Activated T-cell treated with anti-CD3 and anti-CD28 coated beads, Interleukin-2, amount 50 U/mL, for 24 hours (primary cell): ENCODE data around the gene GALNT10.

Source experiments
- DNase-seq: peaks from one replicate; pipeline ENCODE4 v3.0.0-alpha.2; 2020
- H3K27ac Mint-ChIP-seq: 2 replicates; pipeline ENCODE4 v1.8.0; 2020; ENCODE audit warnings: mild to moderate bottlenecking, mixed read lengths
- H3K27me3 Mint-ChIP-seq: 2 replicates; pipeline ENCODE4 v1.8.0; 2020; ENCODE audit warnings: mixed read lengths
- H3K36me3 Mint-ChIP-seq: 2 replicates; pipeline ENCODE4 v1.8.0; 2020; ENCODE audit warnings: low read depth, mixed read lengths
- H3K4me1 Mint-ChIP-seq: 2 replicates; pipeline ENCODE4 v1.8.0; 2020; ENCODE audit warnings: low read depth, mixed read lengths
- H3K4me3 Mint-ChIP-seq: 2 replicates; pipeline ENCODE4 v1.8.0; 2020; ENCODE audit warnings: mild to moderate bottlenecking, moderate library complexity, mixed read lengths
- H3K9me3 Mint-ChIP-seq: 2 replicates; pipeline ENCODE4 v1.8.0; 2020; ENCODE audit warnings: mixed read lengths

Gene GALNT10

GRCh38 chr5:154244476-154244875, 53.9 kb downstream of the GALNT10 start:
- H3K27ac Mint-ChIP-seq: no peak overlapping the region
- peaks cover 5% of the 10 kb centered on the region for H3K36me3 Mint-ChIP-seq
- peaks cover 18% of the 10 kb centered on the region for H3K4me1 Mint-ChIP-seq
- H3K27me3 Mint-ChIP-seq: no peaks in the 10 kb centered on the region
- no peak for DNase-seq
- no peaks in the 10 kb centered on the region for H3K9me3 Mint-ChIP-seq
- no peak overlapping the region for H3K4me3 Mint-ChIP-seq

- no peak for DNase-seq
- peaks cover 9% of the 10 kb centered on the region for H3K9me3 Mint-ChIP-seq
These were observed 58.2 kb downstream of the GALNT10 start for GRCh38 chr5:154248691-154249090.

GRCh38 chr5:154249826-154250225, 59.3 kb downstream of the GALNT10 start:
- Mint-ChIP-seq H3K36me3 (peaks cover 42% of the 10 kb centered on the region), H3K9me3 (peaks cover 9% of the 10 kb centered on the region), H3K27me3 (no peaks in the 10 kb centered on the region)

More at GRCh38 chr5:154248691-154249090, 58.2 kb downstream of the GALNT10 start:
- Mint-ChIP-seq H3K27ac (no peak overlapping the region), H3K36me3 (peaks cover 31% of the 10 kb centered on the region), H3K27me3 (no peaks in the 10 kb centered on the region), H3K4me1 (peaks cover 7% of the 10 kb centered on the region), H3K4me3 (no peak overlapping the region)

GRCh38 chr5:154251529-154251928, 61.0 kb downstream of the GALNT10 start:
- Mint-ChIP-seq H3K4me3 (no peak overlapping the region), H3K36me3 (peaks cover 50% of the 10 kb centered on the region), H3K4me1 (peaks cover 6% of the 10 kb centered on the region), H3K27me3 (no peaks in the 10 kb centered on the region), H3K27ac (no peak overlapping the region), H3K9me3 (peaks cover 9% of the 10 kb centered on the region)
- DNase-seq: no peak

More at GRCh38 chr5:154249826-154250225, 59.3 kb downstream of the GALNT10 start:
- H3K27ac Mint-ChIP-seq: no peak overlapping the region
- no peak for DNase-seq
- peaks cover 4% of the 10 kb centered on the region for H3K4me1 Mint-ChIP-seq
- no peak overlapping the region for H3K4me3 Mint-ChIP-seq

- no peak for DNase-seq
- Mint-ChIP-seq H3K9me3 (peaks cover 9% of the 10 kb centered on the region), H3K27me3 (no peaks in the 10 kb centered on the region), H3K36me3 (peaks cover 60% of the 10 kb centered on the region), H3K4me1 (peaks cover 12% of the 10 kb centered on the region), H3K4me3 (no peak overlapping the region), H3K27ac (no peak overlapping the region)
These were observed 63.3 kb downstream of the GALNT10 start for GRCh38 chr5:154253807-154254206.

- peaks cover 60% of the 10 kb centered on the region for H3K36me3 Mint-ChIP-seq
- H3K27ac Mint-ChIP-seq: peak overlapping the region; percentile 3
- H3K9me3 Mint-ChIP-seq: peaks cover 9% of the 10 kb centered on the region
- H3K4me1 Mint-ChIP-seq: peaks cover 15% of the 10 kb centered on the region
- DNase-seq: no peak
- H3K27me3 Mint-ChIP-seq: no peaks in the 10 kb centered on the region
- no peak overlapping the region for H3K4me3 Mint-ChIP-seq
These were observed 64.4 kb downstream of the GALNT10 start for GRCh38 chr5:154254896-154255295.

- H3K36me3 Mint-ChIP-seq: peaks cover 52% of the 10 kb centered on the region
- DNase-seq: no peak
- peaks cover 15% of the 10 kb centered on the region for H3K4me1 Mint-ChIP-seq
- H3K27me3 Mint-ChIP-seq: no peaks in the 10 kb centered on the region
- H3K27ac Mint-ChIP-seq: no peak overlapping the region
- no peak overlapping the region for H3K4me3 Mint-ChIP-seq
- H3K9me3 Mint-ChIP-seq: peaks cover 7% of the 10 kb centered on the region
These were observed 66.5 kb downstream of the GALNT10 start for GRCh38 chr5:154257046-154257445.

GRCh38 chr5:154258531-154259217, 68.1 kb downstream of the GALNT10 start:
- Mint-ChIP-seq H3K4me1 (peaks cover 15% of the 10 kb centered on the region), H3K36me3 (peaks cover 47% of the 10 kb centered on the region), H3K27me3 (no peaks in the 10 kb centered on the region), H3K9me3 (no peaks in the 10 kb centered on the region), H3K4me3 (no peak overlapping the region), H3K27ac (no peak overlapping the region)
- no peak for DNase-seq

- DNase-seq: no peak
- no peaks in the 10 kb centered on the region for H3K27me3 Mint-ChIP-seq
- H3K27ac Mint-ChIP-seq: no peak overlapping the region
- peaks cover 33% of the 10 kb centered on the region for H3K36me3 Mint-ChIP-seq
- no peak overlapping the region for H3K4me3 Mint-ChIP-seq
- H3K9me3 Mint-ChIP-seq: no peaks in the 10 kb centered on the region
- H3K4me1 Mint-ChIP-seq: peaks cover 18% of the 10 kb centered on the region
These were observed 69.8 kb downstream of the GALNT10 start for GRCh38 chr5:154260224-154260927.

GRCh38 chr5:154262342-154262741, 71.8 kb downstream of the GALNT10 start:
- Mint-ChIP-seq H3K27ac (no peak overlapping the region), H3K9me3 (no peaks in the 10 kb centered on the region), H3K4me3 (no peak overlapping the region), H3K27me3 (no peaks in the 10 kb centered on the region), H3K4me1 (peaks cover 11% of the 10 kb centered on the region), H3K36me3 (peaks cover 25% of the 10 kb centered on the region)
- DNase-seq: no peak

- H3K27me3 Mint-ChIP-seq: no peaks in the 10 kb centered on the region
- H3K36me3 Mint-ChIP-seq: peaks cover 17% of the 10 kb centered on the region
- H3K9me3 Mint-ChIP-seq: no peaks in the 10 kb centered on the region
- DNase-seq: no peak
- H3K4me1 Mint-ChIP-seq: peaks cover 9% of the 10 kb centered on the region
- H3K4me3 Mint-ChIP-seq: no peak overlapping the region
- H3K27ac Mint-ChIP-seq: no peak overlapping the region
These were observed 74.1 kb downstream of the GALNT10 start for GRCh38 chr5:154264549-154265196.

- Mint-ChIP-seq H3K4me3 (no peak overlapping the region), H3K36me3 (peaks cover 17% of the 10 kb centered on the region), H3K27ac (no peak overlapping the region), H3K27me3 (no peaks in the 10 kb centered on the region), H3K9me3 (no peaks in the 10 kb centered on the region), H3K4me1 (peaks cover 10% of the 10 kb centered on the region)
- DNase-seq: no peak
These were observed 74.8 kb downstream of the GALNT10 start for GRCh38 chr5:154265197-154265773.

GRCh38 chr5:154267516-154267915, 77.0 kb downstream of the GALNT10 start:
- Mint-ChIP-seq H3K4me3 (no peak overlapping the region), H3K27me3 (no peaks in the 10 kb centered on the region), H3K27ac (no peak overlapping the region), H3K36me3 (peaks cover 10% of the 10 kb centered on the region), H3K4me1 (peaks cover 22% of the 10 kb centered on the region), H3K9me3 (no peaks in the 10 kb centered on the region)
- DNase-seq: no peak

- Mint-ChIP-seq H3K36me3 (peaks cover 6% of the 10 kb centered on the region), H3K4me3 (no peak overlapping the region), H3K27me3 (no peaks in the 10 kb centered on the region), H3K9me3 (no peaks in the 10 kb centered on the region), H3K27ac (no peak overlapping the region), H3K4me1 (peaks cover 28% of the 10 kb centered on the region)
- DNase-seq: no peak
These were observed 77.5 kb downstream of the GALNT10 start for GRCh38 chr5:154268073-154268472.
